Endothelial cell (in vitro differentiated cells): ENCODE results near the gene HCRTR2. TPM values are rescaled to one million over a fixed set of nuclear protein-coding genes. Genes with fewer than 3 reads are reported as not detected.
"Not testable (repeated sequence)": the region's sequence is repeated elsewhere in the genome, so short reads cannot be mapped to it uniquely, and the experiment has no call there.

Experiments used
- DNase-seq: peaks from one replicate; pipeline ENCODE4 v3.0.0; 2021; ENCODE audit warnings: low spot score
- H3K27ac Mint-ChIP-seq: one replicate; pipeline ENCODE4 v1.8.0; 2021; ENCODE audit warnings: mixed read lengths, inconsistent platforms; ENCODE audit not compliant: unreplicated experiment
- H3K27me3 Mint-ChIP-seq: one replicate; pipeline ENCODE4 v1.8.0; 2021; ENCODE audit warnings: mild to moderate bottlenecking, moderate library complexity, mixed read lengths, inconsistent platforms; ENCODE audit not compliant: unreplicated experiment
- H3K36me3 Mint-ChIP-seq: one replicate; pipeline ENCODE4 v1.8.0; 2021; ENCODE audit warnings: mild to moderate bottlenecking, low read depth, mixed read lengths, inconsistent platforms; ENCODE audit not compliant: unreplicated experiment
- H3K4me1 Mint-ChIP-seq: one replicate; pipeline ENCODE4 v1.8.0; 2021; ENCODE audit warnings: mild to moderate bottlenecking, mixed read lengths, inconsistent platforms; ENCODE audit not compliant: unreplicated experiment
- H3K4me3 Mint-ChIP-seq: one replicate; pipeline ENCODE4 v1.8.0; 2021; ENCODE audit warnings: mild to moderate bottlenecking, mixed read lengths, inconsistent platforms; ENCODE audit not compliant: unreplicated experiment
- H3K9me3 Mint-ChIP-seq: one replicate; pipeline ENCODE4 v1.8.0; 2021; ENCODE audit warnings: mixed read lengths, inconsistent platforms; ENCODE audit not compliant: unreplicated experiment
- total RNA-seq: library from RNA; stranded (reverse); fragmentation: NEBNext Ultra II Directional; extraction: Animal tissue kit (Norgen Biotek cat#: 25700); gene quantifications from one replicate; pipeline ENCODE4 v1.2.1, GENCODE V29; 2021; ENCODE audit not compliant: unreplicated experiment
- TF ChIP-seq, protein P1 (sequence below): fragments of 200-600 bp; sonication (generic); IDR thresholded peaks from one replicate; pipeline ENCODE4 v1.5.0; 2021; ENCODE audit warnings: antibody characterized with exemption; ENCODE audit not compliant: unreplicated experiment

The HCRTR2 gene
- total RNA-seq, 1 donor from 2014 or later: not detected

DNA sequence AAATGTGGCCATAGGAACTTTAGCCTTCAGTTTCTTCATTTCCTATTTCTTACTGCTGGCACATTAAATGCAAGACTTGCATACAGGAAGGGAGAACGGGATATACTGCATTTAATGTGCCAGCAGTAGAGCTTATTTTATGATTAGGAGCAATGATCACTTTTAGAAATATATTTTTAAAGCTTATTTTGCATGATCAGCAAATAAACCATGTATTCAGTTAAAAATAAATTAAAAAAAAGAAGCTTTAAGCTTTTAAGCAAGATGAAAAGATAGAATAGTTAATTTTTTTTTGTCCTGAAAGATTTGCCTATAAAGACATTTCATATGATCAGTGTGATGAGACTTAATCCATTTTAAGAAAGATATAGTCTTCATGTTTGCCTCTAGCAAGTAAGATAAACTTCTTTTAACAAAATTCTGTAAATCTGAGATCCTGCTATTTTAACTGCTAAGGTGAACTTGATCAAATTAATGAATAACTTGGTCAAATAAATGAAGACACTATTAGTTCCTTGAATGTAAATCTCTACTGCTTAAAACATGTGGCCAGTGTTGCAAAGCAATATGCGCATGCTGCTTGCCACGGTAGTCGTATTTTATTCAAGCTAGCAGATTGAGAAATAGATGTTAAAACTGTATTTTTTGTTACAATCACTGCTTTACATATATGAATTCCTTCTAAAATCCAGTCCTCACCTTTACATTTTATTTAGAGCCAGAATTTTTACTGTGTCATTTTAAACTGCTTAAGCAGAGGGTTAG lies 36.2 kb upstream of the HCRTR2 start:
- Mint-ChIP-seq H3K27ac (no peak overlapping the region), H3K36me3 (no peaks in the 10 kb centered on the region), H3K4me3 (no peak overlapping the region), H3K4me1 (no peaks in the 10 kb centered on the region), H3K27me3 (no peaks in the 10 kb centered on the region), H3K9me3 (no peaks in the 10 kb centered on the region)
- TF ChIP-seq, protein P1, sequence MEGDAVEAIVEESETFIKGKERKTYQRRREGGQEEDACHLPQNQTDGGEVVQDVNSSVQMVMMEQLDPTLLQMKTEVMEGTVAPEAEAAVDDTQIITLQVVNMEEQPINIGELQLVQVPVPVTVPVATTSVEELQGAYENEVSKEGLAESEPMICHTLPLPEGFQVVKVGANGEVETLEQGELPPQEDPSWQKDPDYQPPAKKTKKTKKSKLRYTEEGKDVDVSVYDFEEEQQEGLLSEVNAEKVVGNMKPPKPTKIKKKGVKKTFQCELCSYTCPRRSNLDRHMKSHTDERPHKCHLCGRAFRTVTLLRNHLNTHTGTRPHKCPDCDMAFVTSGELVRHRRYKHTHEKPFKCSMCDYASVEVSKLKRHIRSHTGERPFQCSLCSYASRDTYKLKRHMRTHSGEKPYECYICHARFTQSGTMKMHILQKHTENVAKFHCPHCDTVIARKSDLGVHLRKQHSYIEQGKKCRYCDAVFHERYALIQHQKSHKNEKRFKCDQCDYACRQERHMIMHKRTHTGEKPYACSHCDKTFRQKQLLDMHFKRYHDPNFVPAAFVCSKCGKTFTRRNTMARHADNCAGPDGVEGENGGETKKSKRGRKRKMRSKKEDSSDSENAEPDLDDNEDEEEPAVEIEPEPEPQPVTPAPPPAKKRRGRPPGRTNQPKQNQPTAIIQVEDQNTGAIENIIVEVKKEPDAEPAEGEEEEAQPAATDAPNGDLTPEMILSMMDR: no peak
- DNase-seq: no peak

DNA sequence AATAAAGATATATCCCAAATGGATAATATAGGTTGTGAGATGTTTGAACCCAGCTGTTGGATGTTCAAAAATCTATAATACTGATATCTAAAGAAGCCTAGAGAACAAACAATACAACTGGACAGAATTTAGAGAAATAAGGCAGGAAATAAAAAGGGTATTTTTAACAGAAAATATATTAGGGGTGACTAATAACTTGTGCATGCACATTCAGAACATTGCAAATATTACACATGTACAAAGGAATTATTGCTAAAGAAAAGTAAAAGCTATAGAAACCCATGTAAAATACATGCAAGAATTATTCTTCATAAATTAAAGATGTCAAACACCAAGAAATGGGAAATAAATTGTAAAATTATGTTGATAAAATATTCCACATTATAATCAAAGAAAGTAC lies 32.7 kb upstream of the HCRTR2 start:
- H3K4me1 Mint-ChIP-seq: no peaks in the 10 kb centered on the region
- DNase-seq: no peak
- no peaks in the 10 kb centered on the region for H3K36me3 Mint-ChIP-seq
- no peak overlapping the region for H3K4me3 Mint-ChIP-seq
- H3K9me3 Mint-ChIP-seq: no peaks in the 10 kb centered on the region
- no peak overlapping the region for H3K27ac Mint-ChIP-seq
- TF ChIP-seq, protein P1: no peak
- no peaks in the 10 kb centered on the region for H3K27me3 Mint-ChIP-seq

DNA sequence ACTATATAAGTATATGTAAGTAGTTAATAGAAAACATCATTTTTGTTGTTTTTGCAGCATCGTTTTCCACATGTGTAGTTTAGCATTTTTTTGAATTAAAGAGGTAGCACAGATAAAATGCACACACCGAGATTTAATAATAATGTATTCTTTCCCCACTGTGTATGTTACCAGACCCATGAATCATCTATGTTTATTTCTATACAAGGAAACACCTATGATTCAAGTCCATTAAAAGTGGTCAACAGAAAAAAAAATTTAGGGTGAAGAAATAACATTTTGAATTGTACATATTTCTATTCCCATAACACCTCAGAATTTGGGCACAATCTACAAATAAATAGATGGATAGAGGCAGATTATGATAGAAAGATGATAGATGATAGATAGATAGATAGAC lies 31.7 kb upstream of the HCRTR2 start:
- H3K36me3 Mint-ChIP-seq: no peaks in the 10 kb centered on the region
- no peaks in the 10 kb centered on the region for H3K27me3 Mint-ChIP-seq
- H3K4me3 Mint-ChIP-seq: no peak overlapping the region
- H3K27ac Mint-ChIP-seq: no peak overlapping the region
- no peaks in the 10 kb centered on the region for H3K4me1 Mint-ChIP-seq
- TF ChIP-seq, protein P1: no peak
- DNase-seq: no peak
- no peaks in the 10 kb centered on the region for H3K9me3 Mint-ChIP-seq

DNA sequence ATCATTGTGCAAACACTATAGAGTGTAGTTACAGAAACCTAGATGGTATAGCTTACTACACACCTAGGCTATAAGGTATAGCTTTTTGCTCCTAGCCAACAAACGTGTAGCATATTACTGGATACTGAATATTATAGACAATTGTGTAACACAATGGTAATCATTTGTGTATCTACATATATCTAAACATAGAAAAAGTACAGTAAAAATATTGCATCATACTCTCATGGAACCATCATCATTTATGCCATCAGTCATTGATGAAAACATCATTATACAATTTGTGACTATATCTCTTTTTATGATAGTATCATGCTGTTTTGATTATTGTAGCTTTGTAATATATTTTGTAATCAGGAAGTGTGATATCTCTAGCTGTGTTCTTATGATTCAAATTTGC lies 21.0 kb upstream of the HCRTR2 start:
- TF ChIP-seq, protein P1: no peak
- H3K27ac Mint-ChIP-seq: no peak overlapping the region

DNA sequence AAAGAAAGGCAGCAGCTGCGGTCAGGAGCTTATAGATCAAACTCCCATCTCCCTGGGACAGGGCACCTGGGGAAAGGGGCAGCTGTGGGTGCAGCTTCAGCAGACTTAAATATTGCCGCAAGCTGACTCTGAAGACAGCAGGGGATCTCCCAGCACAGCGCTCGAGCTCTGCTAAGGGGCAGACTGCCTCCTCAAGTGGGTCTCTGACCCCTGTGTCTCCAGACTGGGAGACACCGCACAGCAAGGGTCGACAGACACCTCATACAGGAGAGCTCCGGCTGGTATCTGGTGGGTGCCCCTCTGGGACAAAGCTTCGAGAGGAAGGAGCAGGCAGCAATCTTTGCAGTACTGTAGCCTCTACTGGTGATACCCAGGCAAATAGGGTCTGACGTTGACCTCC lies 15.5 kb upstream of the HCRTR2 start:
- H3K27me3 Mint-ChIP-seq, H3K9me3 Mint-ChIP-seq, DNase-seq, H3K27ac Mint-ChIP-seq, H3K4me1 Mint-ChIP-seq, H3K36me3 Mint-ChIP-seq, H3K4me3 Mint-ChIP-seq: not testable (repeated sequence)

More for the DNA sequence above, 21.0 kb upstream of the HCRTR2 start:
- Mint-ChIP-seq H3K4me1 (no peaks in the 10 kb centered on the region), H3K4me3 (no peak overlapping the region), H3K36me3 (no peaks in the 10 kb centered on the region), H3K27me3 (no peaks in the 10 kb centered on the region), H3K9me3 (no peaks in the 10 kb centered on the region)
- DNase-seq: no peak
